Activated CD8-positive, alpha-beta memory T cell treated with anti-CD3 and anti-CD28 coated beads for 1 hour (primary cell): ENCODE results near the gene MDN1.
"Not testable (repeated sequence)": the region's sequence is repeated elsewhere in the genome, so short reads cannot be mapped to it uniquely, and the experiment has no call there.

ENCODE experiments used
- DNase-seq, 2 donors: peaks; one replicate each; pipeline ENCODE4 v3.0.0-alpha.2; 2020; ENCODE audit warnings: low read depth in 1 of 2; ENCODE audit errors: extremely low read depth in 1 of 2

The MDN1 gene

GRCh38 chr6:89826029-89826528, 6.5 kb upstream of the MDN1 start:
- DNase-seq = no peak

GRCh38 chr6:89818977-89819335, 638 bp downstream of the MDN1 start:
- DNase-seq = no peak

DNA sequence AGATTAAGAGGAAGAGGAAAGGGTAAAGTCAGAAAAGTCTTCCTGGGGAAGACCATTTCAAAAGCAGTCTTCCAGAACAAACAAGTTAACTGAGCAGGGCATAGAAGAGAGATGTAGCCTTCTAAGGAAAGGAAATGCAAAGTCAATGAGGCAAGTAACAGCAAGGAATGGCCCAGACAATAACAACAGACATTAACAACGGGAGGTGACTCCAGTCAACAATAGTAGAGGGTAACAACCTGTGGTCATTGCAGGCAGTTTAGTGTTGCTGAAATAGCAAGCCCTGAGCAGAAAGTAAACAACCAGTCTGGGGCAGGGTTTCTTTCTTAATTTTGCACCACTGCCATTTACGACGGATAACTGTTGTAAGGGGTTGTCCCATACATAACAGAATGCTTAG, 2.1 kb downstream of the MDN1 start:
- no peak for DNase-seq

DNA sequence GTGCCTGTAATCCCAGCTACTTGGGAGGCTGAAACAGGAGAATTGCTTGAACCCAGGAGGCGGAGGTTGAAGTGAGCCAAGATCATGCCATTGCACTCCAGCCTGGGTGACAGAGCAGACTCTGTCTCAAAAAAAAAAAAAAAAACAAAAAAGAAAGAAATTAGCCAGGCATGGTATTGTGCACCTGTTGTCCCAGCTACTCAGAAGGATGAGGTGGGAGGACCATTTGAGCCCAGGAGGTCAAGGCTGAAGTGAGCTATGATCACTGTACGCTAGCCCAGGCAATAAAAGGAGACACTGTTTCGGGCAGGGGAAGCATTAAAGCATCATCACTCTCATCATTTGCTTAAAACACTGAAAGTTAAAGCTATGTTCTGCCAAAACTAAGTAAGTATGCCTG, 6.2 kb downstream of the MDN1 start:
- DNase-seq = not testable (repeated sequence)

- DNase-seq = no peak
These were observed 12.0 kb downstream of the MDN1 start for GRCh38 chr6:89807581-89807980.

DNA sequence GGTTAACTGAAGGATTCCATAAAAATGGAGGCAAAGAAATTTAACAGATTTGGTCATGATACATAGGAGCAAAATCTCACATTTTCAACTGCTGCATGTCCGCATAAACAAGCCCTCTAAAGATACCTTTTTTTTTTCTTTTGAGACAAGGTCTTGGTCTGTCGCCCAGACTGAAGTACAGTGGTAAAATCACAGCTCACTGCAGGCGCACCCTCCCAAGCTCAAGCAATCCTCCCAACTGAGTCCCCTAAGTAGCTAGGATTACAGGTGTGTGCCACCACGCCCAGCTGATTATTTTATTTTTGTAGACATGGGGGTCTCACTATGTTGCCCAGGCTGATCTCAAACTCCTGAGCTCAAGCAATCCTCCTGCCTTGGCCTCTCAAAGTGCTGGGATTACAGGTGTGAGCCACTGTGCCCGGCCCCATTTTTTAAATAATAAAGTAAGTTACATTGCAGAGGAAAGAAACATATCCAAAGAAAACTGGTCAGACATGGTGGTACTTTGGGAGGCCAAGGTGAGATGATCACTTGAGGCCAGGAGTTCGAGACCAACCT, 13.7 kb downstream of the MDN1 start:
- DNase-seq = no peak

DNA sequence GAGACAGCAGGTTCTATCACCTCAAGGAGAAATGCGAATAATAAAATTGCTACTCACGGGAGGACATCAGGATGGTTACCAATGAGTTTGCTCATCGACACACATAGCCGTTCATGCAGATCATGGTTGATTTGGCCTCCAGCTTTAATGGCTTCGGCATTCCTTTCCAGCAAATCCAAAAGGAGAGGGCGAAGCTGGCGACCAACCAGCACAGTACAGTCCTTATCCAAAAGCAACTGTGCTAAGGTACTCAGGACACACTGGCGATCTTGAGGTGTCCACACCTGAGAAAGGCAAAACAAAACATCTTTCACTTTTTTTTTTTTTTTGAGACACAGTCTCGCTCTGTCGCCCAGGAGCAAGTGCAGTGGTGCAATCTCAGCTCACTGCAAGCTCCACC, 16.3 kb downstream of the MDN1 start:
- no peak for DNase-seq

DNA sequence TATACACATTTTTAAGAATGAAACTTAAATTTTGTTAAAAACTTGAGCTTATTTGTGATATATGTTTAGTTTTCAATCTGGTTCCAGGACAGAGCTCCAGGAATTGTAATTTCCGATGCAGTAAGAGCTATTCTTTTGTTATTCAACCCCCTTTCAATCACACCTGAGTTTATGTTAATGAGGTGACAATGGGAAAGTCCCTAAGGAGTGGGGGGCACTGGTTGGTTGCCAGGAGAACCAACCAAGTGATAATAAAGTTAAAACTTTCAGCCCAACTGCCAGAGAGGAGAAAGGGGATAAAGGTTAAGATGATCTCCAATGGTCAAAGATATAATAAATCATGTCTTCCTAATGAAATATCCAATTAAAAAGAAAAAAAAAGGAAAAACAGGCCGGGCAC, 19.8 kb downstream of the MDN1 start:
- DNase-seq = no peak

DNA sequence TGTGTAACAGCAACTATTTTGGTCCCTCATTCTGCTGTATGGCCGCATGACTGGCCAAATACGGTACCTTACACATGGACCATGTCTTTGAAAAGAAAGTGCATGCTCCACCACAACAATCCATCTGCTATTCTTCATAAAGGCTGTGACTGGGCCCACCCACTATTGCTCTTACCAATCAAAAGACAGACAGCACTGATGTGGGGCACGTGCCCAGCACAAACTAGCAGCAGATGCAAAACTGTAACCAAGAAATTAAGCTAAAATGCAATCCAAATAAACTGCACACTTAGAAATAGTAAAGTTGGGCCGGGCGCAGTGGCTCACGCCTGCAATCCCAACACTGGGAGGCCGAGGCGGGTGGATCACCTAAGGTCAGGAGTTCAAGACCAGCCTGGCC, 20.5 kb downstream of the MDN1 start:
- no peak for DNase-seq

GRCh38 chr6:89797317-89797716, 22.3 kb downstream of the MDN1 start:
- no peak for DNase-seq

GRCh38 chr6:89794324-89794723, 25.3 kb downstream of the MDN1 start:
- DNase-seq = no peak

GRCh38 chr6:89793586-89793985, 26.0 kb downstream of the MDN1 start:
- no peak for DNase-seq

DNA sequence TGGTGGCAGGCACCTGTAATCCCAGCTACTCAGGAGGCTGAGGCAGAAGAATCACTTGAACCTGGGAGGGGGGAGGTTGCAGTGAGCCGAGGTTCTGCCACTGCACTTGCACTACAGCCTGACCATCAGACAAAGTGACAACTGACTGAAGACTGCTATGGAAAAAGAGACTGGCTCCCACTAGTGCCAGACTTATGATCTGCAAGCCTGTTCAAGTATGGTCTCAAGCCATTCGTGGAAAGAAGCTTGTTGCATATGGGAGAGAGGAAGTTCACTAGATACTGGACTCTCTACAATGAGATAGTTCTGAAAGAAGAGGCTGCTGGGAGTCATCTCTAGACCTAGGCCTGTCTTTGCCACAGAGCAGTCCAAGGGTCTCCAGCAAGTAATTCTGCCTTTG, 26.7 kb downstream of the MDN1 start:
- DNase-seq = no peak

DNA sequence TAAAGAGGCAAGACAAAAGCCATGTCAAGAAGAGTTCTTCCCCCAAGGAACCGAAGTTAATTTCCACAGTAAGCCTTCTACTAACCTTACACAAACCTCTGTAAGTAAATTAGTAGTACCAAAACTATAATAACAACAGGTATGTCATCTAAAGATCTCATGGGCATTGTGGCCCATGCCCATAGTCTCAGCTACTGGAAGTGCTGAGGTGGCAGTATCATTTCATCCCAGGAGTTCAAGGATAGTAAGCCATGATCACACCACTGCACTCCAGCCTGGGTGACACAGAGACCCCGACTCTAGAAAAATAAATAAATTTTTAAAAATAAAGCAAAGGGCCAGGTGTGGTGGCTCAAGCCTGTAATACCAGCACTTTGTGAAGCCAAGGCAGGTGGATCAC, 29.2 kb downstream of the MDN1 start:
- DNase-seq = no peak

- DNase-seq = no peak
These were observed 29.6 kb downstream of the MDN1 start for GRCh38 chr6:89789980-89790379.

GRCh38 chr6:89787660-89788328, 31.8 kb downstream of the MDN1 start:
- DNase-seq = no peak

DNA sequence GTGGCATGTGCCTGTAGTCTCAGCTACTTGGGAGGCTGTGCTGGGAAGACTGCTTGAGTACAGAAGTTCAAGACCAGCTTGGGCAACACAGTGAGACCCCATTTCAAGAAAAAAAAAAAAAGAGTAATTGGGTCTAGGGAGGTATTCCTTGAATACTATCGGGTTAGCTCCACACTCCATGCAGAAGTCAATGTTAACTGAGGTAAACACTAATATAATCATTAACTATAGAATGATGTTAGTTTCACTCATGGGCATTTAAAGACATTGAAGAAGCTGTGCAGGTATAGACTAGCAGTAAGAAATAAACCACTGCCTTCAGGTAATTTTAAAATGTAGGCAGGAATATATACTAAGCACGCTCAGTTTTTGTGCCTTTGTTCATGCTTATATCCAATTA, 32.6 kb downstream of the MDN1 start:
- DNase-seq = no peak

GRCh38 chr6:89784838-89785237, 34.8 kb downstream of the MDN1 start:
- DNase-seq = no peak

GRCh38 chr6:89783293-89783692, 36.3 kb downstream of the MDN1 start:
- DNase-seq = not testable (repeated sequence)

GRCh38 chr6:89782222-89782621, 37.4 kb downstream of the MDN1 start:
- no peak for DNase-seq

GRCh38 chr6:89781070-89782034, 38.2 kb downstream of the MDN1 start:
- no peak for DNase-seq

DNA sequence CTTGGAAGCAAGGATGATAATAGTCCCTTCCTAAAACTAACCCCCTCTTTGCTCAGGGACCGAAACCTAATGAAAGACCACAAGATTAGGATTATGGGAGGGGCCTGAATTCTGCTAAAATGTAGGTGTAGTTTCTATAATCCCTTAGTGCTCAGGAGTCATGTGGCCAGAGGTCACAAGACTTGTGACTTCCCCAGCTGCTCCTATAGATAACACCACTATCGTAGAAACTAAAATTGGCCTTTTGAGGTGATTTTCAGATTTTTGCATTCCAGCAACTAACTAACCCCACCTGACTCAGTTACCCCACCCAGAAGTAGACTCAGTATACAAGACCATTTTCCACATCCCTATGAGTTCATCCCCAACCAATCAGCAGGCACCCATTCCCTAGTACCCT, 42.1 kb downstream of the MDN1 start:
- no peak for DNase-seq
